Epidermal melanocyte (primary cell): ENCODE results near the gene RAD51B.

Experiments used
- DNase-seq: peaks from one replicate; pipeline ENCODE4 v3.0.0; 2011; ENCODE audit warnings: low spot score; ENCODE audit not compliant: insufficient read length

RAD51B gene

DNA sequence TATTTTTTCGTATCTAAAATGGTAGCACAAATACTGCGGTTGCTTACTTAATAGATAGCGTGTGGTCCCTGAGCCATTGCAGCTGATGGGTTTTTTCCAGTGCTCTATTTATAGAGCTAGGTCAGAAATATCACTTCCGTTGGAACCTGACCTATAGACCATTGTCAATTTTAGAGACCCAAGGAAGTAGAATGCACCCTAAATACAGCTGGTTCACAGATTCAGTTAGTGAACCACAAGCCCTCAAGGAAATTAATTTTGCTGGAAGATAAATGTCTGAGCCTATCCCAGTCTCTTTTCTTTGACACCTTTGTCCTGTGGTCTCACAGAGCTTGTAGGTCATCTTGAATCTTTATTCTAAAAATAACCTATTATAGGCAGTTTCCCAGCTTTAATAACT is 582.3 kb downstream of the RAD51B start:
- no peak for DNase-seq

DNA sequence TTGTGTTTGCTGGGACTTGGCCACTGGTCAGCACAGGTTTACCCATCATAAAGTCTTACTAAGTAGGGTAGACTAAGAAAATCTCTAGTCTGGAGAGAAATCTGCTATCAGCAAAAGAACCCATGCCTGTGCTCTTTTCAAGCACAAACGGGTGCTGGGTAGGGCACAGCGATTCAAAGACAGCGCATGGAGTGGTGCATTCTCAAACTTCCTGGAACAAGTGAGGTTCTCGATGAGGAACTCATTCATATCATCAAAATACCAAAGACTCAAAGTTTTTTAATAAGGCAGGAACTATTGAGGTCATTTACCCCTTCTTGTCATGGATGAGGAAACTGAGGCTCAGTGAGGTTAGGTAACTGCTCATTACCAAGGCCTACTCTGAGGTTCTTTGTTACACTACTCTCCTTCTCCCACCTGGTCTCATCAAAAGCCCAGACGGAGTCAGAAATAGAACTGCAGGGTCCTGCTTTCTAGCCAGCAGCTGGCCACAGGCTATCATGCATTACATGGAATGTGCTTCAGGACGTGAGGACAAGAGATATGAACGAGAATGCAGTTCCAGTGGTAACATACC is 583.0 kb downstream of the RAD51B start:
- no peak for DNase-seq

DNA sequence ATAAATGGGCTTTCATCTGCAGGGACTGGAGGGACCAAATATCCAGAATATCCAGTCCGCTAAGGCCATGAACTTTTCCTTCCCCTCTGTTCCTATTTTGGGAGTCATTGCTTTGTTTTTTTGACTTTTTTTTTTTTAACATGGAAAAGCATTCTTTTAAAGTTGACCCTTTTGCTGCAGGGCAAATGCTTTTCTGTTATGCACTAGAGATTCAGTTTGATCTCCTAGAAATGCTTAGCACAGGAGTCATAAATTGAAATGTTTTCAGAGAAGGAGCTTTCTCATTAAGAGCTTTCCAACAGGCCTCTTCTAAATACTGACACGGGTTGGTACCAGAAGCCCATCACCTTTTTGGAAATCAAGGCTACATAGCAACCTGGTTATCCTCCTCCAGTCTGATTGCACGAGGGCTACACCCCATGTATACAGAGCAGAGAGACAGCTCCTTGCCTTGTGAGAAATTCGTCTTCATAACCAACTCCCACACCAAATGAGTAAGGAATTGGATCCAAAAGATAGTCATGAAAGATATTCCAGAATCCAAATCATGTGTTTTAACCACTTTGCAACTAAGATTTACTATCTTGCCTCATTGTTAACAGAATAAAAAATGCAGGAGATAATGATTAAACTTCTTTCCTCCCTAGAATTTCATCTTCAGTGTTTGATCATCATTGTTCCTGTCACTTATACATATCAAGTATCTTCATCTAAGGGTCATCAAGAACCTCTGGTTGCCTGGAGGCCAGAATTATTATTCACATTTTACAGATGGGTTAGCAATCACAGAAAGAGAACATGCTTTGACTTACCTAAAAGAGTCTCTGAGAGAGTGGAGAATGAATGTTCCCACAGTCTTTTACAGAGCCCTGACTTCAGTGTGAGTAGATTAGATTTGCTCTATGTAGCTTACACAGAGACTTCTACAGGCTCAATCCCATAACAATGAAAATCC is 583.9 kb downstream of the RAD51B start:
- no peak for DNase-seq

DNA sequence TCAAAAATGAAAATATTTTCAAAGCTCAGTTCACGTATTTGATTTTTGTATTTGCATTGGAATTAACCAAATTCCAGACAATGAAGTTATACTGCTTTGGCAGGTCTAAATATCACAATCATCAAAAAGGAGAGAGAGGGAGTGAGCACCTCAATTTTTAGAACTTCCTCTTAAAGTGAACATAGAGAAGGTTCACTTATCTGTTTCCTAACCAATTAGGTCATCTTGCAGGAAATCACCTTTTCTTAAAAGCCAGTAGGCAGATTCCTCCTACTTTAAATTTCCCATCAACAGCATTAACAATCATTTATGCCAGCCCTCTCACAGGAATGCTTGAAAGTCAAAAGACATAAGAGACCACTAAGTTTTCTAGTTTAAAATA is 584.6 kb downstream of the RAD51B start:
- no peak for DNase-seq

DNA sequence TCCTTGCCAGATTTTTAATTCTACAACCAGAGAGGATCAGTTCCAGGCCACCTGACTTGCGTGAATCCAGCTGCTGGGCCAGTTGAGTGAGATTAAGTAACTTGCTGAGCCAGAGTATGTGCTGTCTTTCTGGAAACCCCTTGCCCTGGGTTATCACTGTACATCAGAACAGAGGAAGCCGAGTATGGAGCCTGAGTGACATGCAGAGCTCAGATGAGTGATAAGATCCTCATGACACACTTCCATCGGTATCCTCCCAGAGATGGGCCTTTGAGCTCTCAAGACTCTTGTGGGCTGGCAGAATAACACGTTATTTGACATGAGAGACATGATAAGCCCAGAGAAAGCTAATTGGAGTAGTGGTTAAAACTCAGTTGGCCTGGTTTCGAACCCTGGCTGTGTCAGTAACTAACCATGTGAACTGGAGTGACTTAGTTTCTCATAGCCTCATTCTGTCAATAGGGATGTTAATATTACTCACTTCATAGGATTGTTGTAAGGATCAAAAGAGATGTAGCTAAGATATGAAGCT is 585.1 kb downstream of the RAD51B start:
- DNase-seq = no peak

DNA sequence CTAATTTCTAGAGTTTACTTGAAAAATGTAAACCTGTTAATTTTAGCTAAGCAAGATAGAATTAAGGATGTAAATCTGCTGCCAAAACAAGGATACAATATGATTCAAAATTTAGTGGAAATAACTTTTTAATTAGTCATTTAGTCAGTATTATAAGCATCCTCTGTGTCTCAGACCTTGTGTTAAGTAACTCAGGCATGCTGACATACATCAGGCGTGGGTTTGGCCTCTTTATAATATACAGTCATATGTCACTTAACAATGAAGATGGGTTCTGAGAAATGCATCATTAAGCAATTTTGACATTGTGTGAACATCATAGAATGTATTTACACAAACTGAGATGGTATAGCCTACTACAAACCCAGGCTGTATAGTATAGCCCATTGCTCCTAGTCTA is 586.4 kb downstream of the RAD51B start:
- no peak for DNase-seq

DNA sequence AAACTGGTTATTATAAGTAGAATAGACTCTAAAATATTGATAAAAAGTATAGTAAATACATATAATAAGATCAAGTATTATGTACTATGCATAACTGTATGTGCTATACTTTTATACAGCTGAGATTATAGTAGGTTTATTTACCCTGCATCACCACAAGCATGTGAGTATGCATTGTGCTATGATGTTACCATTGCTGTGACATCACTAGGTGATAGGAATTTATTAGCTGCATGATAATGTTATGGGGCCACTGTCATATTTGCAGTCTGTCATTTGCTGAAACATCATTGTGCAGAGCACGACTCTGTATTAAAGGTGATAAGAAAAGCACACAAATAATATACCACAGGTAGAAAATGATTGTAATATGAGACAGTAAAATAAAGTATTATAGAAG is 587.7 kb downstream of the RAD51B start:
- DNase-seq = no peak

DNA sequence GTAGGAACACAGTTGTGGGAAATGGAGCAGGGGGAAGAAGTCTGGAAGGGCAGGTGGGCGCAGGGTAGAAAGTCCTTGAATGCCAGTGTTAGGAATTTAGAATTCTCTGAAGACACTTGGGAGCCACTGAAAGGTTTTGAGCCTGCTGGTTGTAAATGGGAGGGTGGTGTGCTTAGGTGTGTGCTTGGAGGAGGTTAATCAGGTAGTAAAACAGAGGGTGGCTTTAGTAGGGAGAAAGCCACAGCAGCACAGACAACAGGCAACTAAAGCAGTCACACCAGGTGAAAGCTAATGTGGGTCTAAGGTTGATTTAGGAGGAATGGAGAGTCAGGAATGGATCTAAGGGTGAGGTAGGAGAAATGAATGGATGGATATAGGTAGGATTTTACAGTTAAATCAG is 588.2 kb downstream of the RAD51B start:
- DNase-seq = no peak

DNA sequence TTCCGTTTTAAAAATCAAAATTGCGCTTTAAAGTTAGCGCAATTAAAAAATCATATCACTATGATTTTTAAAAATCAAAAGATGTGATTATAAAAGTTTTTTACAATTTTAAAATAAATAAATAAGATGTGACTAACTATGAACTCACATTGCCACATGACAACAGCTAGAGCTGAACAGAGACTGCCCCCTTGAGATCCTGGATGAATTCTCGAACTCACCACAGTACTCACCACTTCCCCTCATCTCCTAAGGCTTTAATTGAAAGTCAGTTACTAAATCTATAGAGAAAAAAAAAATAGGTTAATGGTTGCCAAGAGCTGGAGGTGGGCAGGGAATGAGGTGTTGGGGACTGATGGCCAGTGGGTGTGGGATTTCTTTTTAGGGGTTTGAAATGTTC is 589.1 kb downstream of the RAD51B start:
- DNase-seq = no peak

DNA sequence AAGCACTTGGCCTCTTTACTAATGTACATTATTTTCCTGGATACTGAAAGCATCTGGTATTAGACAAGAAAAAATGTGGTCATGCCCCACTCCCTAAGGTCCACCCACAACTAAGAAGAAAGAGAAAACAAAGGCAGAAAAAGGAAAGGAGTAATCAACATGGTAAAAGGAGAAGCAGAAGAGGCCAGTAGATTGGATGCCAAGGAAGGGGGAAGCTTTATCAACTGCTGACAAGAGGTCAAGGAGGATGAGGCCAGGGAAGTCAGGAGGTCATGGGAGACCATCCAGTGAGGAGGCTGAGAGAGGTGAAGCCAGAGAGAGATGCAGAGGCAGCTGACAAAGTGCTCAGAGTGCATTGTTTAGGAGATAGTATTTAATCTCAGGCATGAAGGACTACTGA is 589.8 kb downstream of the RAD51B start:
- DNase-seq = no peak

DNA sequence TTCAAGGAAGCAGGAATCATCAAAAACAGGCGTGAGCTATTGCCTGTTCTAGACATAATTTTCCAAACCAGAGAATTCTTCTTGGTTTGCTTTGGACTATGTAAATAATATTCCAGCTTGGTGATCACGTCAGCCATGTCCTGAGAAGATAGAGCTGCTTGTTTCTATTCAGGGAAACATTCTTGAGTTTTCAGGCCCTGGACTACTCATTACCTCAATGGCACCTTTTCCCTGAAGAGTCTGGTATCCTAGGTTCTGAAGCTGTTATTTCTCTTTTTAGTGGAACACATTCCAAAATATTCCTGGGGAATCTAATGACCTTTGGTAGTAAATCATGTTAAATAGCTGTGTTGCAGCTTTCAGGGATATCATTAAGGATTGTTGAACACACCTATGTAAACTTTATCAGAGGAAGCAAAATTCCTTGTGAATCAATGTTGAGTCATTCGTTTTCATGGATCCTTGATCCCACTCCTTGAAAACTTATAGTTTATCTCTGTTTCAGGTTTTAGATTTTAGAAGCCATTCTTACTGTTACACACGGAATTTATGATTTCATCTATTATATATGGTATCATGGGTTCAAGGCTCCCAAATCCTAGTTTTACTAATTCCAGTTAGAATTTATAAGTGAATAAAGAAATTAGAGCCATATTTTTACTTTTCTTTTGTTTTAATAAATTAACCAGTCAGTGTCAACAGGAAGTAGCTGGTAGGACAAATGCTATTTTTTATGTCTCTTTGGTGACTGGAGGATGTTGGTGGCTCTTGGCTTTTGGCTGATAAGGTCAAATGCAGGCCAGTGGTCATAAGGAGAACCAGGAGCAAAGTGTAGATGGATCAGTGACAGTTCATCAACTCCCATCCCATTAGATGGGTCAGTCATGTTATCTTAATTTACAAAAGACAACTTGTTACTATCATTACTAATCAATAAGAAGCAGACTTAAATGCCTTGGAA is 593.2 kb downstream of the RAD51B start:
- DNase-seq = no peak

DNA sequence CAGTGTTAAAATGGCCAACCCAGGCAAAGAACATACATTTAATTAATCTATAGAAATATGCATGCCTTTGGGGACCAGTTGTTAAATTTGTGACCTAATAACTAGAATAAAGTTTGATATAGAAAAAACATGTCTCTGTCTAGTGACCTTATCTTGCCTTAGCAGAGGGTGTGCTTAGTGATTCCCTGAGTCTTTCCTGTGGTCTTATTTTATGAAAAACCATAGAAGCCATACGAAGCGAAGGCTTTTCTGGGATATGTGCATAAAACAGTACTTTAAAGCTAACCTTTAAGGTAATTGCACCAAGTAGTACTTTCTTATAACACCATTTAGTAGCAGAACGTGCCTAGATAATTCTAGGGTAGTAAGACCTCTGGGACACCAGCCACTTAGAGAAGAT is 593.9 kb downstream of the RAD51B start:
- no peak for DNase-seq

DNA sequence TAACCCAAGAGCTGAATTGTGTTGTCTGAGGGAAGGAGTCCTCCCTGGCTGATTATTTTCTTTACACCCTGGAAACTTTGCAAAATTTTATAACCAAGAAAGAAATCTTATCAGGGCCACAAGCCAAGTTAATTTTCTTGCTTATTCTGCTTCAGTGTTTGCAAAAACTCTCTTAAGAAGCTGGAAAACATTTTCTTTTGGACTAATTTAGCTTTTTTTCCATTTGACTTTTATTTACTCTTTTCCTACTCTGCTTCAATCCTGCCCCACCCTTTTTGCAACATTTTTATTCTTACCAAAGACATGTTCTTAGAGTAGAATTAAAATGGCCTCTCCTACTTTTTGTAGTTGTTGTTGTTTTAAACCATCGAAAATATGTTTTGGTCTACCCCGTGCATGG is 594.5 kb downstream of the RAD51B start:
- DNase-seq = no peak

DNA sequence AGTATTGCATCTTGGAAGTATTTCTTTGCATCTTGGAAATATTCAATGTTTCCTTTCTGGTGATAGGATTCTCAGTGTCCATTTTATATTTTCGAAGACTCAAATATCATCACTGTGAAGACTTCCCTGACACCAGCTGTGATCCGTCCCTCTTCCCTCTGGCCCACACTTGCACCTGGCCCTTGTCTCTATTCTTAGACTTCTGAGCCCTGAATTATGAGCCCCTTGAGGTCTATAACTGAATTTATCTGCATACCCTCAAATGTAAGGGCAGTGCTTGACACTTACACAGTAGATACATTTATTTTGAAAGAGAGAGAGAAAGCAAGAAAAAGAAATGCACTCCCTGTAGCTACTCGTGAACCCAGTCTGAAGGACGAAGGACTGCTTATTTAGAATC is 596.6 kb downstream of the RAD51B start:
- no peak for DNase-seq

DNA sequence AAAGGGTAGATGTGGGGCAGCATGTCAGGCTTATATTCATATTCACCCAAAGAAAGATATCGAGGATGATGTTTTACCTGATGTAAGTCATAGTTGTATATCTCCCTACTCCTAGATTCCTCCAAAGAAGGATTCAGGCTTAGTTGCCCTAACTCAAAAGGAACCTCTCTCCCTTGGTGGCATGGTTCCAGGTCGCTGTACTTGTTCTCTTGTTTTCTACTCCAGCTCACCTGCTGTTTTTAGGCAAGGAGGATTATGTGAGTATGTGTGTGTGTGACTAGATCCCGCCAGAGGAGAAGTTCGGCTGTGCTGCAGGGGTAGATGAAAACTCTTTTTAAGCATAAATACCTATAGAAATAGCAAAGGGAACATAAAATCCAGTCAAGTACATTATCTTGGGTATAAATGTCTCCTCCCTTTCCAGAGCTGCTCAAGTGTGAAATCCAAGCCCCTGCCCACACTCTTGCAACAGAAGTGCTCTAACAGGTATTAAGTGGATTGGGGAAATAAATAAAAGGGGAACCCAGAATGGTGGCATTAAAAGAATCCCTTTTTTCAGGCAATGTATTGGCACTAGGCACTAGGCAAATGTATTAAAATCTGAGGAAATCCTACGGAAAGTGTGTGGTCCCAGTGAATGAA is 597.6 kb downstream of the RAD51B start:
- no peak for DNase-seq

DNA sequence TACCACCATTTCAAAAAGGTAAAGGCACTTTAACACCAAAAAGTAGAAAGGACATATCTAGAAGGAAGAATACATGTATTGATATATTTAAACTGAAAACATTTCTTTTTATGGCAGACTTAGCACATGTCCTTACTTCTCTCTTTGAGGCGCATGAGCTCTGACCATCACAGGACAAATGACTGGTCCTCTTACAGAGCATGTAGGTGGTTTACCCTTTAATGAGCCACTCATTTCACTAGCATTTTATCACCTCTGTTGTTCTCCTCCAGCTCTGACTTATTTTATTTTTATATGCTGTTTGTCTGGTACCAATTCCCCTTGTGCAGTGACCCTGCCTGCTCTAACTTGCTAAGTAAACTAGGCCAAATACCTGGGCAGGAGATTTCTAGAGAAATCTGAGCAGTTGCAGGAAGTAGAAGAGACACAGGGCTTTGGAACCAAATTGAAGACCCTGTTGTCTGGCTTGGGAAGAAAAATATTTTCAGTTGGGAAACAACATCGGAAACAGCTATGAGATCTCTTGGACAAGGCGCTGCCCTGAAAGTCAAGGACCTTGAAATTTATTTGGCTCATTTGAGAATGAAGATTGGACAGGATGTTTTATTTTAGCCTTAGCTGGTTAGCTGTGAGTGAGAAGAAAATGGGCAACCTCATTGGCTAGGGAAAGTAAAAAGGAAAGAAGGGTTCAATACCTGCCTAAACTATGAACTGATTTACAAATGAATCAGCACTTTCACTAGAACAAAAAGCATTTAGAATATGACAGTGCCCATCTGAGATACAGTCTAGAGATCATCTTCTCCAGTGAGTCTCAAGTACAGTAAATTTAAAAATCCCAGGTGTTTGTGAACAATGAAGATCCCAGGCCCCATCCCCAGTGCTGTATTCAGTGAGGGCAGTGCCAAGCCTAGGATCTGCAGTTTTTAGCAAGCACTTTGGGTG is 598.9 kb downstream of the RAD51B start:
- DNase-seq = no peak

DNA sequence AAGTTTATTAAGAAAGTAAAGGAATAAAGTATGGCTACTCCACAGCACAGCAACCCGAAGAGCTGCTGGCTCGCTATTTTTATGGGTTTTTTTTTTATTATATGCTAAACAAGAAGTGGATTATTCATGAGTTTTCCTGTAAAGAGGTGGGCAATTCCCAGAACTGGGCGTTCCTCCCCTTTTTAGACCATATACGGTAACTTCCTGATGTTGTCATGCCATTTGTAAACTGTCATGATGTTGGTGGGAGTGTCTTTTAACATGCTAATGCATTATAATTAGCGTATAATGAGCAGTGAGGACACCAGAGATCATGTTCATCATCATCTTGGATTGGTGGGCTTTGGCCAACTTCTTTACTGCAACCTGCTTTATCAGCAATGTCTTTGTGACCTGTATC is 600.8 kb downstream of the RAD51B start:
- no peak for DNase-seq

DNA sequence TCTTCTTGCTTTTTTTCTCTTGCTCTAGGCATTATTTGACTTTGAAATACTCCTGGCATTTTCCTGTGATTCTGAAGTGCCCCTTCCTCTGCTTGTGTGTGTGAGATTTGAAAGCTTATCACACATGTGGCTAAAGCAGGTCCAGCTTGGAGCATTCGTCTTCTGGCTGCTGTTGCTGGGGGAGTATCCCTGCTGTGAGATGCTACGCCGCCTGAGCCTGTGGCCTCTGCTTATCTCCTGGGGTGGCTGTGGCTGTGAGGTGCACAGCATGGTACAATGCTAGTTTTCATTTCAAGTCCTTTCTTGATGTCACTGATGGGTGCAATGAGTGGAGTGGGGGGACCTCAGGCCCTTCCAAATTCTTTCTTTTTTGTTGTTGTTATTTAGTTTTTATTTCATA is 601.5 kb downstream of the RAD51B start:
- no peak for DNase-seq

DNA sequence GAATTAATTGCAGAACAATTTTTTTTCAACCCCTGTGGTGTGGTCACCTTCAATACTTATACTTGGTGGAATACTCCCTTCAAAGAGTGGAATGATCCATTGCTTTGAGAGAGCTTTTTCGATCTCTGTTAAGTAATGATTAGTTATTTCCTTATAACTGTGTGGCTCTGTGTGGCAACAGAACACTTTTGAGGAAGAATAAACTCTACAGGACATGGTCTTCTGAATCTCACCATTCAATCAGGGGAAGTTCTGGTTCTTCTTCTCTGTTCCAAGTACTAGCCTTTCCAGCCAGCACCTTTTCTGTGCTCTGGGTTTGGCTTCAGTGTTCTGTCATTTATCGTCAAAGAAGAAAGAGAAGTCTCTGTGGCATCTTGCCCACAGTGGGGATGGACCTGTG is 604.1 kb downstream of the RAD51B start:
- no peak for DNase-seq
